ENCODE results near the gene LGALS16.

- TF ChIP-seq, protein P1, sequence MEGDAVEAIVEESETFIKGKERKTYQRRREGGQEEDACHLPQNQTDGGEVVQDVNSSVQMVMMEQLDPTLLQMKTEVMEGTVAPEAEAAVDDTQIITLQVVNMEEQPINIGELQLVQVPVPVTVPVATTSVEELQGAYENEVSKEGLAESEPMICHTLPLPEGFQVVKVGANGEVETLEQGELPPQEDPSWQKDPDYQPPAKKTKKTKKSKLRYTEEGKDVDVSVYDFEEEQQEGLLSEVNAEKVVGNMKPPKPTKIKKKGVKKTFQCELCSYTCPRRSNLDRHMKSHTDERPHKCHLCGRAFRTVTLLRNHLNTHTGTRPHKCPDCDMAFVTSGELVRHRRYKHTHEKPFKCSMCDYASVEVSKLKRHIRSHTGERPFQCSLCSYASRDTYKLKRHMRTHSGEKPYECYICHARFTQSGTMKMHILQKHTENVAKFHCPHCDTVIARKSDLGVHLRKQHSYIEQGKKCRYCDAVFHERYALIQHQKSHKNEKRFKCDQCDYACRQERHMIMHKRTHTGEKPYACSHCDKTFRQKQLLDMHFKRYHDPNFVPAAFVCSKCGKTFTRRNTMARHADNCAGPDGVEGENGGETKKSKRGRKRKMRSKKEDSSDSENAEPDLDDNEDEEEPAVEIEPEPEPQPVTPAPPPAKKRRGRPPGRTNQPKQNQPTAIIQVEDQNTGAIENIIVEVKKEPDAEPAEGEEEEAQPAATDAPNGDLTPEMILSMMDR (IDR thresholded peaks at IDR 0.05; ENCODE audit: low read length): no peak
- TF ChIP-seq EZH2 (optimal IDR thresholded peaks at IDR 0.05; ENCODE audit: low read depth, low read length) (no peak), EZH2phosphoT487 (IDR thresholded peaks at IDR 0.05; ENCODE audit: low read length) (no peak)
Observed at GRCh38 chr19:39631178-39631577, 24.5 kb upstream of the LGALS16 start.

Data from MM.1S (cell line).